ENCODE measurements around the gene ITGA11.
A peak's percentile ranks its signal among the peaks of the same experiment; 100 is the strongest.

Gene ITGA11

GRCh38 chr15:68444336-68444735, 12.4 kb upstream of the ITGA11 start:
- H3K27ac ChIP-seq (ENCODE audit: low read length): no peak overlapping the region
- H3K4me3 ChIP-seq (ENCODE audit: low read depth in 1 of 2, low read length in 2 of 2): no peak overlapping the region
- H3K9me3 ChIP-seq (ENCODE audit: control insufficient read depth in 1 of 2, low read length in 2 of 2): no peaks in the 10 kb centered on the region
- peaks cover 0 to 9% of the 10 kb centered on the region in 2 donors for H3K4me1 ChIP-seq (ENCODE audit: control insufficient read depth in 1 of 2, insufficient read depth in 2 of 2, low read length in 2 of 2)
- H3K36me3 ChIP-seq (ENCODE audit: control insufficient read depth in 1 of 2, insufficient read depth in 2 of 2, low read length in 2 of 2): no peaks in the 10 kb centered on the region
- H3K27me3 ChIP-seq (ENCODE audit: low read depth, low read length): no peaks in the 10 kb centered on the region

GRCh38 chr15:68442903-68443302, 10.9 kb upstream of the ITGA11 start:
- Histone ChIP-seq H3K27me3 (ENCODE audit: low read depth, low read length) (no peaks in the 10 kb centered on the region), H3K4me3 (ENCODE audit: low read depth in 1 of 2, low read length in 2 of 2) (no peak overlapping the region), H3K27ac (ENCODE audit: low read length) (no peak overlapping the region), H3K36me3 (ENCODE audit: control insufficient read depth in 1 of 2, insufficient read depth in 2 of 2, low read length in 2 of 2) (no peaks in the 10 kb centered on the region), H3K4me1 (ENCODE audit: control insufficient read depth in 1 of 2, insufficient read depth in 2 of 2, low read length in 2 of 2) (peaks cover 0 to 9% of the 10 kb centered on the region in 2 donors), H3K9me3 (ENCODE audit: control insufficient read depth in 1 of 2, low read length in 2 of 2) (no peaks in the 10 kb centered on the region)

GRCh38 chr15:68442041-68442440, 10.1 kb upstream of the ITGA11 start:
- Histone ChIP-seq H3K4me3 (ENCODE audit: low read depth in 1 of 2, low read length in 2 of 2) (no peak overlapping the region), H3K4me1 (ENCODE audit: control insufficient read depth in 1 of 2, insufficient read depth in 2 of 2, low read length in 2 of 2) (peaks cover 0 to 9% of the 10 kb centered on the region in 2 donors), H3K27me3 (ENCODE audit: low read depth, low read length) (no peaks in the 10 kb centered on the region), H3K36me3 (ENCODE audit: control insufficient read depth in 1 of 2, insufficient read depth in 2 of 2, low read length in 2 of 2) (no peaks in the 10 kb centered on the region), H3K9me3 (ENCODE audit: control insufficient read depth in 1 of 2, low read length in 2 of 2) (no peaks in the 10 kb centered on the region), H3K27ac (ENCODE audit: low read length) (no peak overlapping the region)

DNA sequence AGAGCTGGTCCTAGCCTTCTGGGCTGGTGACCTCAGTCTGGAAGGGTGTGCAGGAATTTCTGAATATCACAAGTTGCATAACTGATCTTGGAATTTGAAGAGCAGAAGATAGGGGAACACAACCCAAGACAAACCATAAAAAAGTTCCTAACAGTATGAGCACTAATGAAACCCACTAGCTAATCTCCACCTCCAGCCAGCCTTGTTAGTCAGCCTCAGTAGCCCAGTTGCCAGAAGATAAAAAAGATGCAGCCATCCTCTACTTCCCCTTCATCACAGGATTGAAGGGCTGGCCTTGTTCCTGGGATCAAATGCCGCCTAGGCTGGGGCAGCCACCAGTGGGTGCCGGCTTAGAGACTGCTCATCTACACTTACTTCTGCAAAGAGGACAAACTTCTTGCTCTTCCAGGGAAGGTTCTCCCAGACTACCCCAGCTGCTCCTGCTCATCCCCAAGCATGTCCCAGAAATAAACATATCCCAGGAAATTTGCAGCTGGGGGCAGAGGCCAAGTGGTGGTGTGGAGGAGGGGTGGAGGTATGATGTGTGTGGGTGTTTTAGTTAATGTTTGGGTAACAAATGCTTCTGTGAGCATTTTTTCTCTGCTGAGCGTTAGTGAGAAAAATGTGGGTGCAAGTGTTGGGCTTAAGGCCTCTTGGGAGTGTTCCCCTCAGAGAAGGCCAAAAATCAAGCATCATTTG, 9.2 kb upstream of the ITGA11 start:
- no peaks in the 10 kb centered on the region for H3K27me3 ChIP-seq (ENCODE audit: low read depth, low read length)
- no peaks in the 10 kb centered on the region for H3K9me3 ChIP-seq (ENCODE audit: control insufficient read depth in 1 of 2, low read length in 2 of 2)
- no peak overlapping the region for H3K27ac ChIP-seq (ENCODE audit: low read length)
- peaks cover 0 to 9% of the 10 kb centered on the region in 2 donors for H3K4me1 ChIP-seq (ENCODE audit: control insufficient read depth in 1 of 2, insufficient read depth in 2 of 2, low read length in 2 of 2)
- H3K36me3 ChIP-seq (ENCODE audit: control insufficient read depth in 1 of 2, insufficient read depth in 2 of 2, low read length in 2 of 2): no peaks in the 10 kb centered on the region
- H3K4me3 ChIP-seq (ENCODE audit: low read depth in 1 of 2, low read length in 2 of 2): no peak overlapping the region

- Histone ChIP-seq H3K27ac (ENCODE audit: low read length) (no peak overlapping the region), H3K27me3 (ENCODE audit: low read depth, low read length) (no peaks in the 10 kb centered on the region), H3K4me1 (ENCODE audit: control insufficient read depth in 1 of 2, insufficient read depth in 2 of 2, low read length in 2 of 2) (peaks cover 0 to 9% of the 10 kb centered on the region in 2 donors), H3K36me3 (ENCODE audit: control insufficient read depth in 1 of 2, insufficient read depth in 2 of 2, low read length in 2 of 2) (no peaks in the 10 kb centered on the region), H3K9me3 (ENCODE audit: control insufficient read depth in 1 of 2, low read length in 2 of 2) (no peaks in the 10 kb centered on the region), H3K4me3 (ENCODE audit: low read depth in 1 of 2, low read length in 2 of 2) (no peak overlapping the region)
Observed at GRCh38 chr15:68440136-68440535, 8.2 kb upstream of the ITGA11 start.

GRCh38 chr15:68439506-68439905, 7.5 kb upstream of the ITGA11 start:
- H3K4me1 ChIP-seq (ENCODE audit: control insufficient read depth in 1 of 2, insufficient read depth in 2 of 2, low read length in 2 of 2): peaks cover 0 to 9% of the 10 kb centered on the region in 2 donors
- H3K4me3 ChIP-seq (ENCODE audit: low read depth in 1 of 2, low read length in 2 of 2): no peak overlapping the region
- H3K9me3 ChIP-seq (ENCODE audit: control insufficient read depth in 1 of 2, low read length in 2 of 2): no peaks in the 10 kb centered on the region
- no peak overlapping the region for H3K27ac ChIP-seq (ENCODE audit: low read length)
- no peaks in the 10 kb centered on the region for H3K27me3 ChIP-seq (ENCODE audit: low read depth, low read length)
- no peaks in the 10 kb centered on the region for H3K36me3 ChIP-seq (ENCODE audit: control insufficient read depth in 1 of 2, insufficient read depth in 2 of 2, low read length in 2 of 2)

DNA sequence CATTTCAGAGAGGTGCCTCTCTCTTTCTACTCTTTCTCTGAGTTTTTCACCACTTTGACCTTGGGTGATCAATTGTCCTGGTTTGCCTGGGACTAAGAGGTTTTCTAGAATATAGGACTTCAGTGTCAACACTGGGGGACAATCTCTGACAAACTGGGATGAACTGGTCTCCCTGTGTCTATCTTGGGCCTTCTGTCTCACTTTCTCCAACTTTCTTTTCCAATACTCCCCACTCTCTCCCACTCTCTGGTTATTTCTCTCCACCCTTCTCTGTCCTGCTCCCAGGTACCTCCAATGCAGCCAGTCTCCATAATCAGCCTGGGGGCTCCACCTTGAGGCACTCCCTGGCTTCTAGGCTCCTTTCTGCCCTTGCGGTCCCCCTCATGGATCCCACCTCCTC, 4.7 kb upstream of the ITGA11 start:
- Histone ChIP-seq H3K27ac (ENCODE audit: low read length) (no peak overlapping the region), H3K4me3 (ENCODE audit: low read depth in 1 of 2, low read length in 2 of 2) (no peak overlapping the region), H3K9me3 (ENCODE audit: control insufficient read depth in 1 of 2, low read length in 2 of 2) (no peaks in the 10 kb centered on the region), H3K4me1 (ENCODE audit: control insufficient read depth in 1 of 2, insufficient read depth in 2 of 2, low read length in 2 of 2) (peaks cover 0 to 14% of the 10 kb centered on the region in 2 donors), H3K27me3 (ENCODE audit: low read depth, low read length) (peaks cover 23% of the 10 kb centered on the region), H3K36me3 (ENCODE audit: control insufficient read depth in 1 of 2, insufficient read depth in 2 of 2, low read length in 2 of 2) (no peaks in the 10 kb centered on the region)

DNA sequence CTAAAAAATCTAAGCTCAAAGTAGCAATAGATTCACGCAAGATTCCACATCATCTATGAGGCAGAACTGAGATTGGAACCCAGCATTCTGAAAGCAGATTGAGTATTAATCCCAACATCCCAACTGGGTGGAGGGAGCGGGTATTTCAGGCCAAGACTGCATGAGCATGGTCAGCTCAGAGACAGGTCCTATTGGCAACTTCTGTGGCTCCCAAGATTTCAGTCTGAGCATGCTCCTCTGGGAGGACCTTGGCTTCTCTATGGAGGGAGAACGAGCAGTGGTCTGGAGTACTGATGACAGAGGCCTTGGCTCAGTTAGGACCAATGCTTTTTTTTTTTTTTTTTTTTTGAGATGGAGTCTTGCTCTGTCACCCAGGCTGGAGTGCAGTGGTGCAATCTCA, 4.0 kb upstream of the ITGA11 start:
- H3K9me3 ChIP-seq (ENCODE audit: control insufficient read depth in 1 of 2, low read length in 2 of 2): no peaks in the 10 kb centered on the region
- no peak overlapping the region for H3K4me3 ChIP-seq (ENCODE audit: low read depth in 1 of 2, low read length in 2 of 2)
- H3K27ac ChIP-seq (ENCODE audit: low read length): no peak overlapping the region
- H3K36me3 ChIP-seq (ENCODE audit: control insufficient read depth in 1 of 2, insufficient read depth in 2 of 2, low read length in 2 of 2): no peaks in the 10 kb centered on the region
- H3K4me1 ChIP-seq (ENCODE audit: control insufficient read depth in 1 of 2, insufficient read depth in 2 of 2, low read length in 2 of 2): peaks cover 0 to 15% of the 10 kb centered on the region in 2 donors
- peaks cover 28% of the 10 kb centered on the region for H3K27me3 ChIP-seq (ENCODE audit: low read depth, low read length)

GRCh38 chr15:68434021-68434420, 2.1 kb upstream of the ITGA11 start:
- no peaks in the 10 kb centered on the region for H3K9me3 ChIP-seq (ENCODE audit: control insufficient read depth in 1 of 2, low read length in 2 of 2)
- peaks cover 28% of the 10 kb centered on the region for H3K27me3 ChIP-seq (ENCODE audit: low read depth, low read length)
- H3K27ac ChIP-seq (ENCODE audit: low read length): no peak overlapping the region

DNA sequence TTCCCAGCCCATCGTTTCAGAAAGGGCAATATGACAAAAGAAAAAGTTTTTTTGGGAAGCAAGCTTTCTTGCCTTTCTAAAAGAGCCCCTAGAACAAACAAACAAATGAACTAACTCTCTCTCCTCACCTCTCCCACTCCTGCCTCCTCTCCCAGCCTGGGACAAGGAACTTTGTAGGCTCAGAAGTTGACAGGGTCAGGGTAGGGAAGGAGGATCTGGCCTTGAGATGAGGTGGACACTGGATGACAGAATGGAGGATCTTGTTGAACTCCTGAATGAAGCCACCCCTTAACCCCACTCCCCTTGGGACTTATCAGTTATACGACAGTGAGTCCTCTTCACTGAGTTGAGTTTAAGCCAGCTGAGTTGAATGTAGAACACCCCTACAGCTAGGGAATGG, 1.6 kb upstream of the ITGA11 start:
- Histone ChIP-seq H3K4me1 (ENCODE audit: control insufficient read depth in 1 of 2, insufficient read depth in 2 of 2, low read length in 2 of 2) (peaks cover 0 to 15% of the 10 kb centered on the region in 2 donors), H3K27ac (ENCODE audit: low read length) (no peak overlapping the region), H3K4me3 (ENCODE audit: low read depth in 1 of 2, low read length in 2 of 2) (no peak overlapping the region), H3K27me3 (ENCODE audit: low read depth, low read length) (peaks cover 28% of the 10 kb centered on the region), H3K36me3 (ENCODE audit: control insufficient read depth in 1 of 2, insufficient read depth in 2 of 2, low read length in 2 of 2) (no peaks in the 10 kb centered on the region), H3K9me3 (ENCODE audit: control insufficient read depth in 1 of 2, low read length in 2 of 2) (no peaks in the 10 kb centered on the region)

More at GRCh38 chr15:68434021-68434420, 2.1 kb upstream of the ITGA11 start:
- Histone ChIP-seq H3K4me3 (ENCODE audit: low read depth in 1 of 2, low read length in 2 of 2) (no peak overlapping the region), H3K36me3 (ENCODE audit: control insufficient read depth in 1 of 2, insufficient read depth in 2 of 2, low read length in 2 of 2) (no peaks in the 10 kb centered on the region), H3K4me1 (ENCODE audit: control insufficient read depth in 1 of 2, insufficient read depth in 2 of 2, low read length in 2 of 2) (peaks cover 0 to 15% of the 10 kb centered on the region in 2 donors)

DNA sequence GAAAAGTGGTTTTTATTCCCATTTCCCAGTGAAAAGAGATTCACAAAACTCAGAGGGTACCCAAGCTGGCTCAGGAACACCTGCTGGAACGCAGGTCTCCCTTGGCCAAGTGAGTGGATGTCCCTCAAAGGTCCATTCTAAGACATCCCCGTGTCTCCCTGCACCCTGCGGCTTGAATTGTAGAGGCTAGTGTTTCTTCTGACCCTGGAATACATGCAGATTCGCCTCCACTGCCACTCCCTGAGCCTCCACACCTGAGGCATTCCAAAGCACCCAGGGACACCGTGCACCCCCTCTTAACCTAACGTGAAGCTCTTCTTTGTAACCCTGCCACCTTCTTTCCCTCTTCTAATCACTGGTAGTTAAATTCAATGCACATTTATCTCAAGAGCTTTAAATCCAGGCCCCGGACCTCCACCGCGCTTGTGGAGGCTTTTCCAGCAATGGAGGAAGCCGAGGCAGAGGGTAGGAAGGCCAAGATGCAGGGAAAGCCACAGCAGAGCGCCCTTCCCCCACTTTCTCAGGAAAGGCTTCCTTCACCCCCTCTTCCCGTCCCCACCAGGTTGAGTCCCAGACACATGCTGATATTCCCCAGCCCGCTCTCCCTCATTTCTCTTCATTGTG, 590 bp upstream of the ITGA11 start:
- Histone ChIP-seq H3K27me3 (ENCODE audit: low read depth, low read length) (peaks cover 28% of the 10 kb centered on the region), H3K27ac (ENCODE audit: low read length) (no peak overlapping the region), H3K36me3 (ENCODE audit: control insufficient read depth in 1 of 2, insufficient read depth in 2 of 2, low read length in 2 of 2) (no peaks in the 10 kb centered on the region), H3K4me3 (ENCODE audit: low read depth in 1 of 2, low read length in 2 of 2) (peak overlapping the region in 1 of 2 donors; percentile 57), H3K4me1 (ENCODE audit: control insufficient read depth in 1 of 2, insufficient read depth in 2 of 2, low read length in 2 of 2) (peaks cover 0 to 15% of the 10 kb centered on the region in 2 donors), H3K9me3 (ENCODE audit: control insufficient read depth in 1 of 2, low read length in 2 of 2) (no peaks in the 10 kb centered on the region)
